SK-N-MC (cell line): Measurements from ENCODE around the gene PLXNC1.

Experiments used
- EZH2 ChIP-seq: fragments of 200-600 bp; sonication (generic); IDR thresholded peaks from one replicate; pipeline ENCODE4 v1.6.1; 2017; ENCODE audit warnings: antibody characterized with exemption
- POLR2AphosphoS5 ChIP-seq: IDR thresholded peaks from 2 replicates; pipeline ENCODE4 v1.6.1; 2012; ENCODE audit warnings: mild to moderate bottlenecking, low read depth, low read length, borderline replicate concordance

DNA sequence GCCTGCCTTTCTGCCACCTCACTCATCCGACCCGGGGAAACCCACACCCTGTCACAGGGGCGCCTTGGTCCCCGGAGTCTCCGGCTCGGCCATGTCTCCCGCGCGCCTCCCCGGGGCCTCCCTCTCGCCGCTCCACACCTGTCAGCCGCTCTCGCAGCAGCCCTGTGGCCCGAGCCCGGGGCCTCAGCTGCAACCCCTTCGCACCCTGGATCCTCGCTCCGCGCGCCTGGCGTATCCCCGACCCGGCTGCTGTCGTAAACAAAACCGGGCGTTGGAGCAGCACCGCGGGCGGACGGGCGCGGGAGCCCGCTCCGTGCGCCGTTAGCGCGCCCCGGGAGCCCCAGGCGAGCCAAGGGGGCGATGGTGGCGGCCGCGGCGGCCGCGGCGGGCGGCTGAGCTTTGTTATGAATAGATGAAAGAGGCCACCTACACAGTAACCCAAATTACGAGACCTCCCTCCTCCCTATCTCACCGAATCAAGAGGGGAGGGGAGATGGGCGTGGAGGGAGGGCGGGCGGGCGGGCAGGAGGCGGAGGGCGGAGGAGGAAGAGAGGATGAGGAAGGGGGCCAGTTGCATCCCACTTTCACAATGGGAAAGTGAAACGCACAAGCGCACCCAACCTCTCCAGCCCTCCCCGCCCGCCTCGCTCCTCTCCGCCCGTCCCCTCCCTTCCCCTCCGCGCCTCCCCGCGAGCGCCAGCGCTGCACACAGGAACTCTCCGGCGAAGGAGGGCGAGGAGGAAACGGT lies at the start of gene PLXNC1:
- TF ChIP-seq POLR2AphosphoS5 (no peak), EZH2 (no peak)
